GM12873 (cell line): Measurements from ENCODE around the gene GPC5.
A peak's percentile ranks its signal among the peaks of the same experiment; 100 is the strongest.

Source experiments
- CTCF ChIP-seq: IDR thresholded peaks from 2 replicates; pipeline ENCODE4 v1.5.1; 2012; ENCODE audit warnings: low read depth, mild to moderate bottlenecking, moderate library complexity, low read length, control low read depth; ENCODE audit not compliant: insufficient read depth; ENCODE audit errors: missing control alignments

Gene GPC5

GRCh38 chr13:91399189-91400062 lies 1.0 kb downstream of the GPC5 start:
- no peak for TF ChIP-seq CTCF

- TF ChIP-seq CTCF: no peak
Measured at GRCh38 chr13:91400063-91400399, 1.6 kb downstream of the GPC5 start.

- no peak for TF ChIP-seq CTCF
Measured at GRCh38 chr13:91400671-91401070, 2.2 kb downstream of the GPC5 start.

GRCh38 chr13:91401920-91402319 lies 3.5 kb downstream of the GPC5 start:
- TF ChIP-seq CTCF: no peak

GRCh38 chr13:91405240-91405639 lies 6.8 kb downstream of the GPC5 start:
- no peak for TF ChIP-seq CTCF

GRCh38 chr13:91406619-91407018 lies 8.2 kb downstream of the GPC5 start:
- TF ChIP-seq CTCF: peak; percentile 69

GRCh38 chr13:91408971-91409370 lies 10.6 kb downstream of the GPC5 start:
- no peak for TF ChIP-seq CTCF
